ENCODE measurements around the gene MSI2.

DNA sequence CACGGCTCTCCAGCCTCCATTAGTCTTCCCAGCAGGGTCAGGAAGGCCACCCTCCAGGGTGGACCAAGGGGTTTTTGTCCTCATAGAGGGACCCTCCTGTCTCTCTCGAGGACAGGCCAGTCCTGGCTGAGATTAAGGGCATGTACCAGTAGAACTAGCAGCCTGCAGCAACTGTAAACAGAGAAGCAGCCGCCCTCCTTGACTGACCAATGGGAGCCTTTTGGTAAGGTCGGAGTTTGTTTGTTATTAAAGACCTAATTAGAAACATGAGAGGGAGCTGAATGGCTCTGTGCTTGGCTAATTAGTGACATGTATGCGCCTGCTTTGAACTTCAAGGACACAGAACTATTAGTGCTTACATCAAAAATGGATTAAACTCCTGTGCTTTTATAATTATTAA lies 408.8 kb downstream of the MSI2 start:
- TF ChIP-seq POLR2AphosphoS5 (IDR thresholded peaks at IDR 0.05; ENCODE audit: borderline replicate concordance, low read depth, low read length) = no peak
- TF ChIP-seq EZH2 (IDR thresholded peaks at IDR 0.05) = no peak

All from SK-N-MC (cell line).